ENCODE results near the gene CACNA1H.
"Not testable (repeated sequence)": the region's sequence is repeated elsewhere in the genome, so short reads cannot be mapped to it uniquely, and the experiment has no call there.

The CACNA1H gene

GRCh38 chr16:1174477-1175357 lies 21.8 kb downstream of the CACNA1H start:
- DNase-seq (ENCODE audit: low read depth) = no peak

- DNase-seq (ENCODE audit: low read depth) = no peak
Observed at GRCh38 chr16:1175566-1176279, 22.8 kb downstream of the CACNA1H start.

- no peak for DNase-seq (ENCODE audit: low read depth)
Observed at GRCh38 chr16:1176280-1176897, 23.5 kb downstream of the CACNA1H start.

DNA sequence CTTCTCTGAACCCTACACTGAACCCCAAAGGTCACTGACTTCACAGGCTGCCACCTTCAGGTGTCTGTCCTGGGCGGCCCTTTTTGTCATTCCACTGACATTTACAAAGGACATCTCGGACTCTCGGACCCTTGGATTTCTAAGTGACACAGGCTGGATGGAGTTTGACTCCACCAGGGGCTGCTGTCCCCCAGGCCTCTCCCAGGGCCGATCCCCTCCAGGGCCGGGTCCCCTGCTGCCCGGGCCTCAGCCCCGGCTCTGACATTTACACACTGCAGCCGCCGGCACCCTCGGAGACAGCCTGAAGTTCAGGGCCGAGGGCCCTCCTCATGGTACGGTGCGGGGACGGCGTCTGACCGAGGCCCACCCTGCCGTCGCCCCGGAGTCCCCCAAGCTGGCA lies 24.1 kb downstream of the CACNA1H start:
- no peak for DNase-seq (ENCODE audit: low read depth)

- no peak for DNase-seq (ENCODE audit: low read depth)
Observed at GRCh38 chr16:1177750-1178149, 24.8 kb downstream of the CACNA1H start.

DNA sequence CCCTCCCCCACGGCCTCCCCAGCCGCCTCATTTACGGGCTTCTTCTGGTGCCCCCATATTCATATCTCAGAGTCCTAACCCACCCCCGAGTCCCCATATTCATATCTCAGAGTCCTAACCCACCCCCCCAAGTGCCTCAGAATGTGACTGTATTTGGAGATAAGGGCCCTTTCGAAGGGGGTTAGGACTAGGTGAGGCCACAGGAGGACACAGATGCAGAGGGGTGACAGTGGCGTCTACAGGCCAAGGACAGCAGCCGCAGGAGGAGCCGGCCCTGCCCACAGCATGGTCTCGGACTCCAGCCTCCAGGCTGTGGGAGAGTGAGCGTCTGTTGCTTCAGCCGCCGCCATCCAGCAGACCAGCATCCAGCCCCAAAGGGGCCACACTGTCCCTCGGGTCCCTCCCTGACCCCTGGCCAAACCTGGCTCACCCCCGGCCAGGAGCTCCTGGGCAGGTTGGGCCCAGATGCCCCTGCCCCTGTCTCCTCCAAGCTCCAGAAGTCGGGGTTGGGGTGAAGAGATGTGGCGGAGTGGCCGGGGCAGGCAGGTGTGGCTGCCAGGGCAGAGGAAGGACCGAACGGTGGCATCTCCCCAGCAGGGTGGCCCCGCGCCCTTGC lies 25.5 kb downstream of the CACNA1H start:
- no peak for DNase-seq (ENCODE audit: low read depth)

- DNase-seq (ENCODE audit: low read depth) = no peak
Observed at GRCh38 chr16:1180549-1181403, 27.9 kb downstream of the CACNA1H start.

DNA sequence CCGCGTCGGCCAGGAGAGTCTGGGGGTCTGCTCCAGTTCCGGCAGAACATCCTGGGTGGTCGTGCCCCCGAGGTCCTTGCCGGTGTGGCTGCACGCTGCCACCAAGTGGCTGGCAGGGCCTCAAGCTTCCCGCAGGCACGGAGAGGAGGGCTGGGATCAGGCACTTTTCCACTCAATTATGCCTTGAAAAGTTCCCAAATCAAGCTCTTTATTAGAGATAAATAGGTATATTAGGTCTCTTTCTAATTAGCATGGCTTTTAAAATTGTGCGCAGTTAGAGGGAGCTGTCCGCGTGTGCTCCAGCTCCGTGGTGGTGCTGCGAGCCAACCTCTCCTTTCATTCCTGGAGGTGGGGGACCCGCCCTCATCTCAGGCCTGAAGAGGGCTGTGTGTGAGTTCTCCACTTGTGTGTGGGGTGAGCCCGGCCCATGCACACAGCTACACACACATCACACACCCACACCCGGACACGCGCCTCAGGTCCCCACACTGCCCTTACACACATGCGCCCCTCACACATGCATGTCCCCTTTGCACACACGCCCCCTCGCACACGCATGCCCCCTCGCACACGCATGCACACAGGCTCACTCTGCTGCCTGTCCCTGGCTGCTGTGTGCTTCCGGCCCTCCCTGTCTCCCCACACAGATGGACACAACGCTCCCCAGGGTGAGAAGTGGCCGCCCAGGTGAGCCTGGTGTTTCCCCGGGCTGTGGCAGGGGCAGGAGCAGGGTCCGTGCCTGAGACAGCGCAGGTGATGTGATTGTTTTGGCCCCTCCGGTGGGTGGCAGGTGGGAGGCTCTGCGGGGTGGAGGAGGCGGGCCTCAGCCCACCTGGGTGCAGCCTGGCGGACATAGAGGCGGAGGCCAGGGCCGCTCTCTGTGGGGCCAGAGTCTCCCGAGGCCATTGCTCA lies 28.8 kb downstream of the CACNA1H start:
- DNase-seq (ENCODE audit: low read depth) = no peak

DNA sequence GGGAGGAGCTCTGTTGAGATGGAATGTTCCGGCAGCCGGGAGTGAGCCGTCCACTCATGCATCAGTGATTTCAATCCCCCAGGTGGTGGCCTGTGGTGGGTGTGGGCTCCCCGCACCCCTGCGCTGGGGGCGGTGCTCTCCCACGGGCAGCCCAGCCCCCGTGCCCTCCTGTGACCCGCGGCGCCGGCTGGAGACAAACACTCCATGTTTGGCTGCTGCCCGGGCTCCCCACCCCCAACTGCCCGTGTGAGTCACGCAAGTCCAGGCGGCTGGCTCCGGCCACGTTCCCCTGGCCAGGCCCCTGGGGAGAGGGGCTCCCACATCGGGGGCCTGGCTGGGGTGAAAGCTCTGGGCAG lies 29.4 kb downstream of the CACNA1H start:
- no peak for DNase-seq (ENCODE audit: low read depth)

DNA sequence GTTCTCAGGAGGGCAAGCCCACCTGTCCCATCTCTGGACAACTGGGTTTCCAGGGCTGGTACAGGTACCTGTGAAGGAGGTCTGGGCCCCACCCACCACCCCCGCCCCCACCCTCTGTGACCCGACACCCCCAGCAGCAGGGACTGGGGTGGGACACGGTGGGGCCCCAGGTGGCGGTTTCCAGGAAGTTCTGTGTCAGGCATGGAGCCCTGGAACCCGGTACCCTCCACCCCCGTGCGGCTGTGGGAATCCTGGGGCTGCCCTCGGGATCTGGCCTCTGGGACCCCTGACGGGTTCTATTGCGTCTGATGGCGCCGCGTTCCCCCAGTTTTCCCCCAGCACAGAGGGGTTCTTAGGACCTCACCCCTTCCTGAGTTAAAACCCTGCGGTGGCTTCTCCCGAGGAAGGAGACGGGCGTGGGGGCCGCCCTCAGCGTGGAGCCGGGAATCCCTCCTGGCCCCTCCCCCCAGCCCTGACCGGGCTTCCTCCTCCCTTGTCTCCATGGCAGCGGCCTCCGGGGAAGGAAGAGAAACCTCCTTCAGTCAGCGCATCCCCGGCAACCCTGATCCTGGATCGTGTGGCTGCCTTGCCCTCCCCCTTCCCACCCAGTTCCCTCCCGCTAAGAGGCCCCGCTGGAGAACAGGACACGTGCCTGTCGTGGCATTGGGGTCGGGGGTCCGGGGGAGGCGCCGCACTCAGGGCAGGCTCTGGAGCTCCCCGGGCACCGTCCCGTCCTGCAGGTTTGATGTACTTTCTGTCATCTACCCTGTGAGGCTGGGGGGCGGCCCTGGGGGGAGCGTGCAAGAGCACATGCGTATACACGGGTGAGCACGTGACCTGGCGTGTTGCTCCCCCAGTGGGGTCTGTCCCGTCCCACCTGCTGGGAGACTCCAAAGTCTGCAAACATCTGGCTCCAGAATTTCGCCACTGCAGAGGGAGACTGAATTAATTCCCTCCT lies 30.3 kb downstream of the CACNA1H start:
- no peak for DNase-seq (ENCODE audit: low read depth)

- DNase-seq (ENCODE audit: low read depth) = no peak
Observed at GRCh38 chr16:1184156-1184868, 31.4 kb downstream of the CACNA1H start.

- no peak for DNase-seq (ENCODE audit: low read depth)
Observed at GRCh38 chr16:1184980-1185379, 32.1 kb downstream of the CACNA1H start.

GRCh38 chr16:1185460-1186207 lies 32.7 kb downstream of the CACNA1H start:
- not testable (repeated sequence) for DNase-seq (ENCODE audit: low read depth)

GRCh38 chr16:1188432-1189189 lies 35.7 kb downstream of the CACNA1H start:
- peak; percentile 24 for DNase-seq (ENCODE audit: low read depth)

DNA sequence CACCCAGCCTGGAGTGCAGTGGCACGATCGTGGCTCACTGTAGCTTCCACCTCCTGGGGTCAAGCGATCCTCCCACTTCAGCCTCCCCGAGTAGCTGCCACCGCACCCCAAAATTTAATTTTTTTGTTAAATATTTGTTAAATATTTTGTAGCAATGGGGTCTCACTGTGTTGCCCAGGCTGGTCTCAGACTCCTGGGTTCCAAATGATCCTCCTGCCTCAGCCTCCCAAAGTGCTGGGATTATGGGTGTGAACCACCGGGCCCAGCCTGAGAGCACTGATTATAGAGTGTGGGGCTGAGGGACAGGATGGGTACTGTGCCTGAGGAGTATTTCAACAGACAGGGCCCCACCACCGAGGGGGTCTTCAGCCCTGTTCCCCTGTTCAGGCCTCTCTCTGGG lies 36.5 kb downstream of the CACNA1H start:
- no peak for DNase-seq (ENCODE audit: low read depth)

DNA sequence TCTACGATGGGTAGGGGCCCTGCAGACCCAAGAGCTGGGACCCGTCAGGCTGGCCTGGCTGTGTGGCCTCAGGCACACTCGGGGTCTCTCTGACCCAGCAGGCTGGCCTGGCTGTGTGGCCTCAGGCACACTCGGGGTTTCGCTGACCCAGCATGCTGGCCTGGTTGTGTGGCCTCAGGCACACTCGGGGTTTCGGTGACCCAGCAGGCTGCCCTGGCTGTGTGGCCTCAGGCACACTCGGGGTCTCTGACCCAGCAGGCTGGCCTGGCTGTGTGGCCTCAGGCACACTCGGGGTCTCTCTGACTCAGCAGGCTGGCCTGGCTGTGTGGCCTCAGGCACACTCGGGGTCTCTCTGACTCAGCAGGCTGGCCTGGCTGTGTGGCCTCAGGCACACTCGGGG lies 37.9 kb downstream of the CACNA1H start:
- not testable (repeated sequence) for DNase-seq (ENCODE audit: low read depth)

DNA sequence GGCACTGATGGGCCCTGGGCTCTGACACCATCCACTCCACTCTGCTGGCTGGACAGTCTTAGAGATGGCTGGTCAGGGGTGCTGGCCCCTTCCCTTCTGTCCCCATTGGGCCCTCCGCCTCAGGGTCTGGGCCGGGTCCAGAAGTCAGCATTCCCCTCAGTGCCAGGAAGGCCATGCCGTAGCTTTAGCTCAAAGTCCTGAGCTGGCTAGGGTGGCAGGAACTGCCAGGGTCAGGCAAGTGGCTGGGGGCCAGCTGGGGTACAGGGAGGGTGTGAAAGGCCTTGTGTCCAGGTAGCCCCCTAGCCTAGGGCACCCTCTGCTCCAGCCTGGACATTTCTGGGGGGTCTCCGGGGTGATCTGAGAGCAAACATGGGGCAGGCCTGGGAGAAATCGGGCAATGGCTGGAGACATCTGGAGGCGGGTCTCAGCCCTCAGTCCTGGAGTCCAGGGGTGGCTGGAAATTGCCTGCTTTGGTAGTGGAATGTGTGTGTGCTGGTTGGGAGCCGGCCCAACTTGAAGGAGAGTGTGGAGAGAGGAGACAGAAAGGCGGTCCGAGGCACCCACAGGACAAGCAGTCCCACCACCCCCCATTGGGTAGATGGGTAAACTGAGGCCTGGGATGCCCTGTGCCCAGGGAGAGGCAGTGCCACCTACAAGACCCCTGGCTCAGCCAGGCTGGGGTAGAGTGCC lies 39.6 kb downstream of the CACNA1H start:
- DNase-seq (ENCODE audit: low read depth) = no peak

Data from activated T-helper 1 cell treated with Interleukin-2 at 50 U/mL for 16 hours (primary cell).